Loucy (cell line): ENCODE results near the gene LYRM2.

ENCODE experiments used
- CTCF ChIP-seq: fragments of 200-600 bp; sonication (generic); conservative IDR thresholded peaks from 2 replicates; pipeline ENCODE4 v1.5.1; 2014; ENCODE audit warnings: mild to moderate bottlenecking, antibody characterized with exemption, low read length
- EZH2phosphoT487 ChIP-seq: fragments of 200-600 bp; IDR thresholded peaks from 2 replicates; pipeline ENCODE4 v1.6.1; 2018; ENCODE audit warnings: antibody characterized with exemption, mild to moderate bottlenecking, moderate library complexity, borderline replicate concordance

- TF ChIP-seq CTCF, result no peak
- TF ChIP-seq EZH2phosphoT487, result no peak
Measured at GRCh38 chr6:89566008-89566800, 72.3 kb downstream of the LYRM2 start.
